Activated effector memory CD4-positive, alpha-beta T cell treated with anti-CD3 and anti-CD28 coated beads, Interleukin-2, amount 50 U/mL, for 16 hours (primary cell): Measurements from ENCODE around the gene CRB2.

Source experiments
- DNase-seq: peaks from one replicate; pipeline ENCODE4 v3.0.0-alpha.2; 2020

CRB2 gene

DNA sequence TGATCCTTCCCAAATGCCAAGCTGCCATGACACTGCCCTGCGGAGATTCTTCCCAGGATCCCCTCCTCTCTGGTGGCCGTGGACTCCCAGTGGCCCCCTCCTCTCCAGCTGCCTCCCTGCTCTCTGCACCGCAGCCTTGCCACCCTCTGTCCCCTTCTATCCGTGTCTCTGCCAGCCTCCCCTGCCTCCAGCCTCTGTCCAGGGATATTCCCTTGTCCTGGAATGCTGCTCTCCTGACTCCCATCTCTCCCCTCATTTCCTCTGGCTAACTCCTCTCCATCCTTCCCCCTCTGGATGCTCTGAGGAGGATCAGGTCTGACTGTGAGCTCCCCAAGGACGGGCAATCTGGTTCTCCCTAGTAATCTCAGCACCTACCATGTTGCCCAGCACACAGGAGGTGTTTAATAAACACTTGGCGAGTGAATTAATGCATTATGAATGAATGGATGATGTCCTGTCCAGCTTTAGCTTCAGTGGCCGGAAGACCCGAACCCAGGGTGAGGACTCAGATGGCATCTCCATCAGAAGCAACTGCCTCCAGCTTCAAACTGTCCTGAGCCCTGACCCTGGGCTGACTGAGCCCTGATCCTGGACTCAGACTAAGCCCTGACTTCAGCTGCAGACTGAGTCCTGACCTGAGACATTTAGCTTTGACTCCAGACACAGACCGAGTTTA lies 7.5 kb upstream of the CRB2 start:
- DNase-seq = no peak

DNA sequence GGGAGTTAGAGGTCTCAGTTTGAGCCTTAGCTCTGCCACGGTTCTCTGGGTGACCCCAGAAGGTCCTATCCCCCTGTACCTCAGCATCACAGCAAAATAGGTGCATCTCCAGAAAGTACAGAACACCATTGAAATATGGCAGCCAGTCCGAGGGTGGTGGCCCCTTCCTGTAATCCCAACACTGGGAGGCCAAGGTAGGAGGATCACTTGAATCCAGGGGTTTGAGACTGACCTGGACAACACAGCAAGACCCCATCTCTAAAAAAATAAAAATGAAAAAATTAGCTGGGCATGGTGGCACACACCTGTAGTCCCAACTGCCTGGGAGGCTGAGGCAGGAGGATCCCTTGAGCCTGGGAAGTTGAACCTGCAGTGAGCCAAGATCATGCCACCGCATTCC lies 7.0 kb upstream of the CRB2 start:
- no peak for DNase-seq

DNA sequence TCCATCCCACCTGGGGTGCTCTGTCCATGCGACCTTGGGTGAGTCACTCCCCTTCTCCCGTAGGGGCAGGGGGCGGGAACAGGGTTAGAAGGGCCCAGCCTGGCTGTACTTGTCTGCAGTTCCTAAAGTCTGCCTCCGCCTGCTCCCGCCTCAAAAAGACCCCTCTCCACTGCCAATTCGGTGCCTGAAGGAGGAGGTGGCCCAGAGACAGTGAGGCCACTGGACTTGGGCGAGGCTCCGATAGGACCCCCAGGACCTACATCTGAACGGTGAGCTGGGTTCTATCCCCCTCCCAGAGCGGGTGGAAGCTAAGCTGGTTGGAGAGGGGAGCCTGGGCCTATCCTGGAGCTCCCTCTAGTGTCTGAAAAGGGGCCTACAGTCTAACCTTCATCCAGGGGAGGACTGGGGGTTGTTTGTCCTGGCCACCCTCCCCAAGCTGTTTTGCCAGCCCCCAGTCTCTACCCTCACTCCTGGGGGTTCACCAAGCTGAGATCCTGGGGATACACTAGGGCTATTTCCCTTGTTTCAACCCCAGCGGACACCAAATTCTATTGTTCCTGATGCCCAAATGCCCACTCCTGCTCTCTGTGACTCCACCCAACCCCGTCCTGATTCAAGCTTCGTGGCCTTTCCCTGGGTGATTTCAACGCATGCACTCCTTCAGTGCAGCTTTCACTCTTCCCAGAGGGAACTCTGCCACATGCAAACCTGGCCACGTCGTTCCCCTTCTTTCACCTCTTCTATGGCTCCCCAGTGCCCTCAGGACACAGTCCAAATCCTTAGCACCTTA lies 6.1 kb upstream of the CRB2 start:
- peak; percentile 81 for DNase-seq

DNA sequence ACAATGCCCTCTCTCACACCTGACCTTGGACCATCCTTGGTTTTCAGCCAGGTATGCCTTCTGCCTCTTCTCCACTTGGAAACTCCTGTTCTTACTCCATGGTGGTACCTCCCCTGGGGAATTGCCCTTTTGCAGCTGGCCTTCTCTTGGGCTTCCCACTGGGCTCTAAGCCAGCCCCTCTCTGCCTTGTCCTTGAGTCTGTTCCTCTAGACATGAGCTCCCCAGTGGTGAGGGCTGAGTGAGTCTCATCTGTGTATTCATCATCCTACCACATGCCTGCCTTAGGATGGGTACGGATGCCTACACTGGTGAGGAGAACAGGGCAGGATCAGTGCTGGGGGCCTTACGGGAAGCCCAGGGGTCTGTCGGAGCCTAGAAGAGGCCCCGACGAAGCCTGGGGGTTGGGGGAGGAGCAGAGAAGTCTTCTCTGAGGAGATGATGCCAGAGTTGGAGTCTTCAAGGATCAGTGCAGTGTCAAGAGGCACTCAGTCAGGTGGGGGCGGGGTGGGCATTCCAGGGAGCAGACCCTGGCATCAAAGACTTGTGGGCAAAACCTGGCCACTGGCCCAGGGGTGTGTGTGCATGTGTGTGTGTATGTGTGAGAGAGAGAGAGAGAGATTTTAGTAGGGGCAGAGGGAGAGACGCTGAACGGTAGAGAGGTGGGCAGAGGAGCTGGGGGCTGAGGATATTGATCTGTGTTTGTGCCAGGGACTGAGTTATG lies 5.2 kb upstream of the CRB2 start:
- no peak for DNase-seq

DNA sequence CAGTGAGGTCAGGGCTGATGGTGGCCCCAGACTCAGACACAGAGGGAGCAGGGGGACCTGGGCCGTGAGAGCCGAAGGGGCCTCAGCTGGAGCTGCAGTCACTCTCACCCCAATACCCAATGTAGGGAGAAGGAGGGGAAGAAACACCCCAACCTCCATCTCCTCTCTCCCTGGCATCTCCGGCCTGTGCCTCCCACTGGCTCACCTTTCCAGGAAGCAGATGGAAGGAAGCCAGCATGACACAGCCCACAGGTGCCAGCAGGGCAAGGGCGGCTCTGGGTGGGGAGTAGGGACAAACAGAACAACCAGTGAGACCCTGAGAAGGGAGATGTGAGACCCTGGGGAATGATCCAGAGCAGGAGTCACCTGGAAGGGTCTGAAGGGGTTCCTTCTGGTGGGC lies 3.0 kb upstream of the CRB2 start:
- DNase-seq = no peak

DNA sequence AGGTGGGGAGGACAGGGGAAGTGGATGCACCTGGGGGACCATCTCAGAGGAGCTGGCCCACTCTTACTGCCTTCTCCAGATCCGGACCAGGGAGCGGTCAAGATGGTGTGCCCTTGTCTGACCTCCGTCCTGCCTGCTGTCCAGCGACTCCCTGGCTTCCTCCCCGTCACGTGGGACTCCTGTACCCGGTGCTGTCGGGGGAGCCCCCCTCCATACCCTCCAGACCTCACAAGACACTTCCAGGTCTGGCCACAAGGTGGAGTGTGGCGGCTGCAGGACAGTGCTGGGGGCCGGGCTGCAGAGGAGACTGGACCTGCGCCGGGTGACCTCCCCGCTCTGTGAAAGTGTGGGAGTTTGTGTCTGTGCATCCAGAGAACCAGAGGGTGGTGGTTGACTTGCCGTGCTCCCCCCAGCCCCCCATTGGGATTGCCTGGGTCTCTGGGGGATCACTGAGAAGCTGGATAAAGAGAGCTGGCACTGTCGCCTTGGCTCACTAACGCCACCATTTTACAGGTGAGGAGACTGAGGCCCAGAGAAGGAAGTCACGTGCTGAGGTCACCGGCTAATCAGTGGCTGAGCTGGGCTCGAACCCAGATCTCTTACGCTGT lies 1.9 kb upstream of the CRB2 start:
- peak; percentile 82 for DNase-seq

DNA sequence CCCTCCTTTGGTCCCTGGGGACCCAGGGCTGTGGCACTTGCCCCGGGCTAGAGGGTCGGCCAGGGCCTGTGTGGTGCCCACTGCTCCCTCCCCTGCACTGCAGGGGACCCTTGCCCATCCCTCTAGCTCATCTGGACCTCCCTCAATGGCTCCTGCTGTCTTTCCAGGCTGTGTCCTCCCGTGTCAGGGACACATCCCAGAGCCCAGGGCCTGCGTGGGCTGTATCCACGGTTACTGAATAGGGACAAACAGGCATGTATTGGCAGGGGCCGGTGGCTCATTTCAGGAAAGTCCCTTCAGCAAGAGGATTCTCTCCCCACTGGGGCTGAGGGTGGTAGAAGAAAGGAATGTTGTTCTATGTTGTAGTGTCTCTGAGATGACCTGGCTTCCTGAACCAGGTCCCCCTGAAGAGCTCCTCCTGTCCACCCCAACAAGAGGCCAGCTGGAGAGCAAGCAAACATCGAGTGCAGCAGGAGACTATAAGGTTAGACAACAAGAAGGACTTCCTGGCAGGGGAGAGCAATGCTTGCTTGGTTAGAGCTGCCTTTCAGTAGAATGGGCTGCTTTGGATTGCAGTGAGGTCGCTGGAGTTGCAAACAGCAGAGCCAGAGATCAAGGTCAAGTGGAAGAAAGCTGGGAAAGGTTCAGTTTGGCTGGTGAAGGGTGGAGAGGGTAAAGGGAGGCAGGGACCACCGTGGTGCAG lies 1.0 kb upstream of the CRB2 start:
- no peak for DNase-seq

DNA sequence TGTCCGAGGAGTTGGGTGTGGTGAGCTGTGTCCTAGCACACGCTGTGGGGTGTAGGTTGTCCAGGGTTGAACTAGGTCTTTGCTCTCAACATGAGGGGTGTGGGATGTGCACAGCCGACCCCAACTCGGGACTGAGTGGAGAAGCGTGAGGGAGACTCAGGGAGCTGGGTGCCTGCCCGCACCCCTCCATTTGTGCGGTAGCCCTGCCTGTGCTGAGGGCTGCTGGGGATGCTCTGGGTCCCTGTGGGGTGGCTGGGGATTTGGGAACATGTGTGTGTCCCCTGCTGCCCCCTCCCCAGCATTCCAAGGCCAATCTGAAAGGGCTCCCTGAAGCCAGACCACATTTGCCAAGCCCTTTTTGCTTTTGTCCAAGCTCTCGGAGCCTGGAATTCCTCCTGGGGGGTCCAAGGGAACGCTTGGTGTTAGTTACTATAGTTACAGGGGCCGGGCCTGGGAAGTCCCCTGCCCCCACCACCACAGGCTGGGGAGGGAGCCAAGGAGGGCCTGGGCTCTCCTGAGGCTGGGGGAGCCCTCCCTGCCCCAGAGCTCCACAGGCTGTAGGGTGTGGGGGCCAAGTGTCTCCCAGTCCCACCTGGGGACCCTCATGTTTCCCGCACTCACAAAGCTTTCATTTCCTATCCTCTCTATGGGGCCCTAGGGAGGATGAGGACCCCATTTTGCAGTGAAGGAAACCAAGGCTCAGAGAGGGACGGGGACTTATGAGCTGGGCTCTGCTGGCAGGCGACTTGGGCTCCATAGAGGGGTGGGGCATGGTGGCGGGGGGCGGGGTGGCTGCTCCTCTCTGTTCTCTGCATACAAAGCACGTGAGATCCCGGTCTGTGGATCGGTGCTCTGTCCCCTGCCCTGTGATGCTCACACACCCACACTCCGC lies 1.1 kb downstream of the CRB2 start:
- DNase-seq = no peak

DNA sequence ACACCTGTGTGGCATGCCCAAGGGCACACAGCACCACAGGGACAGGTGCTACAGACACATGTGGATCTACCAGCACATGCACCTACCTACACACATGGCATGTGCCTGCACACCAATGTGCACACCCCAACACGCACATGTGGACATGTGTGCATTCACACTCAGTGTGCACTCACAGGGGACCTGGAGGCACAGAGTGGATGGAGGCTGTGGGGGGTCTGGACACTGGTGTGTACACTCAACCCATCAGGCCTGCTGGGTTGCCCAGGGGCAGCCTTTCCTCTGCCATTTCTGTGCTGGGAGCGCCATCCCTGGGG lies 1.7 kb downstream of the CRB2 start:
- DNase-seq = no peak

DNA sequence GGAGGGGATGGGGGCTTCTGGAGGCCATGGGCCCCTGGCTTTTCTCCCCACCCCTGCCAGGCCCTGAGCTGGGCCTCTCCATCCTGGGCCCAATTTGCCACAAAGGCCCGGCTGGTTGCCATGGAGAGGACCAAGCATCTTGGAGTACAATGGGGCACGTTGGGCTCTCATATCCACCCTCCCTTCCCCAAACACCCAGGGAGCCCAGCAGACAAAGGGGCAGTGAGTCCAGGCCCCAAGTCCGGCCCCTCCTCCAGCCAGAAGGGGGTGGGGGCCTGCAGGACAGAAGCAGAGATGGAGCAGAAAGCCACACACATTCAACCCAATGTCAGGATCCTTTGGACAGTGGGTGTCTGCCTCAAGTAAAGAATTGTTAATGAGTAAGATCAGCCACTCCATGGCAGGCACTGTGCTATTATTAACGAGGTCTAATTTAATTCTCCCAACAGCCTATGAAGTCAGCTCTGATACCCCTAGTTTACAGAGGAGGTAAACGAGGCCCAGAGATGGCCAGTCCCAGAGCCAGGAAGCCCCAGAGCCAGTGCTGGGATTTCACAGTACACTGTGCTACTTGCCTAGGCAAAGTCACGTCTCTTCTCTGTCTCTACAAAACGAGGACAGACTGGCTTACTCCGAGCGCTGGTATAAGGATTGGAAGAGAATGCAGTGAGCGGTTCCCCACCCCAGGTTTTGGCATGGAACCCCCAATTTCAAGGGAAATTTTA lies 2.3 kb downstream of the CRB2 start:
- DNase-seq = no peak

DNA sequence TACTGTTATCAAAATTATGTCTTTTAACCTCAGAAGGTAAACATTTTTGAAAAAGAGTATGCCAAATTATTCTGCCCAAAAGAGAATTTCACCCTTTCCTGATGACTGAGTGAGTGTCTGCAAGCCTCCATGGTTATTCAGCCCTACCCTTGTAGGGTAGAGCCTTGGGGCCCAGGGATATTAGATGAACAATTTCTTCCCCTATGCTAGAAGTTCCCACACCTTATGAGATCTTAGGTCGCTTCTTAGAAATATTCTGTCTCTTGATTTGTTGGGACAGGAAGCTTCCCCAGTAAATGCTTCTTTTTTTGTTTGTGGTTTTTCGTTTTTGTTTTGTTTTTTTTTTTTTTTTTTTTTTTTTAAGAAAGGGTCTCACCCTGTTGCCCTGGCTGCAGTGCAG lies 3.1 kb downstream of the CRB2 start:
- DNase-seq = no peak

DNA sequence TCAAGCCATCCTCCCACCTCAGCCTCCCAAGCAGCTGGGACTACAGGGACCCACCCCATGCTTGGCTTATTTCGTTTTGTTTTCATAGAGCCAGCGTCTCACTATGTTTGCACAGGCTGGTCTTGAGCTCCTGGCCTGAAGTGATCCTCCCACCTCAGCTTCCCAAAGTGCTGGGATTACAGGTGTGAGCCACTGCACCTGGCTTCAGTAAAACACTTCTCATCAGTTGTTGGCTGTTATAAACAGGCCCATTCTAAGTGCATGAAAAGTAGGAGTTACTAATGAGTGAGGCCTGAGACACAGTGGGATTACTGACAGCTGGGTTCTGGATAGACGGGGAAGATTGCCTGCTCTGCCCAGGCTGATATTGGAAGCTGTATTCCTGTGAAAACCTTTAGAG lies 3.5 kb downstream of the CRB2 start:
- no peak for DNase-seq

DNA sequence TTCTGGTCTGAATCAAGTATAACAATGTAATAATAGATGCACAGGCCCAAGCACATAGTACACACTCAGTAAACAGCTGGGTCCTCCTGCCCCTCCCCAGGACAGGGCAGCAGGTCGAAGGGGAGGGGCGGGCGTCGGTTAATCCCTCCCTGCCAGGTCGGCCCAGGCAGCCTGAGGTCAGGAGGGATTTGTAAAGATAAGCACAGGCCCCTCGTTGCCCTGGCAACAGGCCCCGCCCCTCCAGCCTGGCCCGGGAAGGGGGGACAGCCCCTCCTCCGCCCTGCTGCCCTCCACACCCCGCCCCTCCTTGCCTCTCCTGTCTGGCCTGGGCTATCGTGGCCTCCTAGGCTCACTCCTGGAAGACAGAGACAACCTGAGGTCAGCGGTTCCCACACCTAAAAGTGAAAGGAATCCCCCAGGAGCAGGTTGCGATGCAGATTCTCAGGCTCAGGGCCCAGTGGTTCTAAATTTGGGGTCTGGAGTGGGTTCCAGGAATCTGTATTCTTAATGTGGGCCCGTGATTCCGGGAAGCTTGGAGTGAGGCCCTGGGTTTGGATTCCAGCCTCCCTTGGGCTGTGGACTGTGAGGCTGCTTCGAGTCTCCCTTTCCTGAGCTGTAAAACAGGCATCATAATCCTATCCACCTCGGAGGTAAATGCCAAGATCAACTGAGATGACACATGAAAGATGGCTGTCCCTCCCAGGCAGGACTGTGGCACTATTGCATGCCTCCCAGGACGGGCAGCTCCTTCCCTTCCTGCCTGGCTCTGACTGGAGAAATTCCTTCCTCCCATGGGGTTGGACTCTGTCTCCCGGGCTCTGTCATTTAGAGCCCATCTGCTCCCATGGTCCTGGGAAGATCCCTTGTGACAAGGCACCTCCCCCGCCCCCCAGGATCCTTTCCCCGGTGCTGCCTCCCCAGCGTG lies 4.4 kb downstream of the CRB2 start:
- peak; percentile 64 for DNase-seq

DNA sequence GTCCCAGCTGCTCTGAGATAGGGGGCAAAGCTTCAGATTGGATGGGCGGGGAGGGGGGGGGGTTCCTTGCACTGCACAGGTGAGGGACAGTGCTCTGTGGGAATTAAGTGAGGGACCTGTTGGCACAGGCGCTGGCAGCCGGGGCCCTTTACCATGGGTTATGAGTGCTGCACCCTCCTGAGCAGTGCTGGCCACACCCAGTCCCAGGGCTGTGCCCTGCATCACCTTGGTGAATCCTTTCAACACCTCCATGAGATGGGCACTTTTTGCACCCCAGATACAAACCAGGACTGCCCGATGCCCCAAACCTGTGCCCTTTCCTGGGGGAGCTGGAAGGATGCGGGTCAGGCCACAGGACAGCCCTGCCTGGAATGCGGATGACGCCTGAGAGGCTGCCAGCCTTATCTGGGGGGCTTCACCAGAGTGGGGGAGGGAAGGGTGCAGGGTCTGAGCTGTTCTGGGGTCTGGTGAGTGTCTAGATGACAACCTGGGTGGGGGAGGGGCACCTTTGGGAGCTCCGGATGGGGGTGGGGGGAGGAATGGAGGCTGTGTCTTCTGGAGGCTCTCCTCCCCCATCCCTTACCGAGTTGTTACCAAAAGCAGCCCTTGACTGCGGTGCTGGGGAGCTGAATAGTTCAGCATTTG lies 5.2 kb downstream of the CRB2 start:
- DNase-seq = no peak

DNA sequence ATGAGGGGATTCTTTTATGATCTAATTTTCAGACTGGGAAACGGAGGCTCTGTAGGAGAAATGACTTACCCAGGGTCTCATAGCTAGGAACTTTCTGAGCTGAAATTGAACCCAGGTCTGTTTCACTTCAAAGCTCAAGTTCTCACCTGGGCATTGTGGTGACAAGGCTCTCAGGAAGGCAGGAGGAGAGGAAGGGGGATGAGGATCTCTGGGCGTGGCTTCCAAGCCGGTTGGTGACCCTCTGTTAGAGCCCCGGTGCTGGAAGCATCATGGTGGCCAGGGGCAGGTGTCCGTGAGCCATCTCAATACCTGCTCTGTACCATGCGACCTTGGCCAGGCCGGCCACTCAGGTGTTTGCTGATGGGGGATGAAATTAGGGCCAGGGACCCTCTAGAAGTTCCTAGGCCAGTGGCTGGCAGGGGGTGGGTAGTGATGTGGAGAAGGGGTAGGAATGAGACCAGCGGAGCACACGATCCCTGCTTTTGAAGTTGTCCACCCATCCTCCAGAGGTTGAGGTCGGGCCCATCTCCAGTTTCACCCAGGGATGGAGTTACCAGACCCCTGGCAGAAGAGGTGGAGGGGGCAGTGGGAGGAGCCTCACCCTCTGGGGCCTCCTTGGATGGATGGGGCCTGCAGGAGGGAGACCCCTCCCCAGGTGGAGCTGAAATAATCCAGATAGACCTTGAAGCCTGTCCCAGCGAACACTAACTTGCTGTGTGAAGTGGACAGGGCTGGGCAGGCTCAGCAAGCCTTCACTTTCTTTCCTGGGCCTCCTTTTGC lies 5.9 kb downstream of the CRB2 start:
- DNase-seq = no peak

DNA sequence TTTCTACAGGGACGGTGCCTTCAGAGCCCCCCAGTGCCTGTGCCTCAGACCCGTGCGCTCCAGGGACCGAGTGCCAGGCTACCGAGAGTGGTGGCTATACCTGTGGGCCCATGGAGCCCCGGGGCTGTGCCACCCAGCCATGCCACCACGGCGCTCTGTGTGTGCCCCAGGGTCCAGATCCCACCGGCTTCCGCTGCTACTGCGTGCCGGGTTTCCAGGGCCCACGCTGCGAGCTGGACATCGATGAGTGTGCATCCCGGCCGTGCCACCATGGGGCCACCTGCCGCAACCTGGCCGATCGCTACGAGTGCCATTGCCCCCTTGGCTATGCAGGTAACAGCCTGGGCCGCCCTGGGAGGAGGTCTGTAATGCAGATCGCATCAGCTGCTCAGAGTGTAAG lies 6.9 kb downstream of the CRB2 start:
- DNase-seq = no peak

DNA sequence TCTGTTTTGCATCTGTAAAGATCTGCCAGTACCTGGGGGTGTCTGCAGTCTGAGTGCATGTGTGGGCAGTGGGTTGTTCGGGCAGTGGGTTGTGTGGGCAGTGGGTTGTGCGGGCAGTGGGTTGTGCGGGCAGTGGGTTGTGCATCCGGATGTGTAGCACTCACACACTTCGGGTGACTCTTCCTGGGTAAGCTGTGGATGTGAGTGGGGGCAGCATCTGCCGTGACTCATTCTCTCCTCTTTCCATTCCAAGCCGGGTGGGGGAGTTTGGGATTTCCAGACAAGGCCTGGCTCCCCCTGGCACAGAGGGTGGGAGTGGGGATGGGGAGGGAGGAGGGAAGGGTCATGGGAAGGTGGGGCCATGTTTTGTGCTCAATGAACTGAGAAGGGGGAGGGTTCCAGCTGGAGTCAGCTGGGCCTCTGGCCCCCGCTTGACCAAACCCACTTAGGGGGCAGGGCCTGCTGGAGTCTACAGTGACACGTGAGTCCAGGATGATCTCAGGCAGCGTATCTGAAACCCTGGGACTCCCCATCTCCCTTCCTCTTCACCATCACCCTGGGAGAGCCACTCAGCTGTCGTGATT lies 8.3 kb downstream of the CRB2 start:
- no peak for DNase-seq

DNA sequence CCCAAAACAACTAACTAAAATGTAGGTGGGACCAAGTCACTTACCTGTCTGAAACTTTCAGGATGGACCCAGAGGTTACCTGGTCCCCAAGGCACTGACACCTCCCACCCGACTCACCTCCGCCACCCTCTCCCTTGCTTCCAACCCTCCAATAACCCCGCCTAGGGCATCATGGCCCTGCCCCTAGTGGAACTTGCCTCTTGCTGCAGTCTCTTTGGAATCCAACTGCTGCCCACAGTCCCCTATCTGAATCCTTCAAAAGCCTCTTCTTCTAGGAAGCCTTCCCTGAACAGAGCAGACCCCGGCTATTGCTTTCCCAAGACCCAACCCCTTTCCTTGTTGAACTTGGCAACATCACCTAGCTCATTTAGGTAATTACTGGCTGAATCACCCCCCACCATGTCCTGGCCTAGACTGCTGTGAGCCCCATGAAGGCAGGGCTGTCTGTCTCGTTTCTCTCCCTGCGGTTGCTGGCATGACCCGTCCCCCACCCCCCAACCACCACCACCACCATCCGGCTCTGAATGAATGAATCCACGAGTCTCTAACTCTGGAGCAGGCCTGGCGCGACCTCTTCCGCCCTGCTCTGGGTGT lies 9.4 kb downstream of the CRB2 start:
- DNase-seq = no peak
